IPS DF 4.7 (cell line): ENCODE results near the gene DDX46.
"Not testable (repeated sequence)": the region's sequence is repeated elsewhere in the genome, so short reads cannot be mapped to it uniquely, and the experiment has no call there.

Source experiments
- DNase-seq: peaks from one replicate; pipeline ENCODE4 v3.0.0-alpha.2; 2013; ENCODE audit warnings: low spot score; ENCODE audit errors: extremely low read depth

DDX46 gene

GRCh38 chr5:134784946-134785620 is 26.5 kb downstream of the DDX46 start:
- peak; percentile 11 for DNase-seq

DNA sequence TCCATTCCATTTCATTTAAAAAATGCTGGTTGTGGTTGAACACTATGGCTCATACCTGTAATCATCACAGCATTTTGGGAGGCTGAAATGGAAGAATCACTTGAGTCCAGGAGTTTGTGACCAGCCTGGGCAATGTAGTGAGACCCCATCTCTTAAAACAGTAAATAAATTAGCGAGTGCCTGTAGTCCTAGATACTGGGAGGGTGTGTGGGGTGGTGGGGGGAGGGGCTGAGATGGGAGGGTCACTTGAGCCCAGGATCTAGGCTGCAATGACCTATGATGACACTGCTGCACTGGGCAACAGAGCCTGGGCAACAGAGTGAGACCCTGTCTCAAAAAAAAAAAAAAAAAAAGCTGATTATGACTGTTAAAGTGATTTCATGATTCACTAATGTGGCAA is 29.1 kb downstream of the DDX46 start:
- DNase-seq = no peak

- no peak for DNase-seq
These were observed 33.0 kb downstream of the DDX46 start for GRCh38 chr5:134791580-134791979.

DNA sequence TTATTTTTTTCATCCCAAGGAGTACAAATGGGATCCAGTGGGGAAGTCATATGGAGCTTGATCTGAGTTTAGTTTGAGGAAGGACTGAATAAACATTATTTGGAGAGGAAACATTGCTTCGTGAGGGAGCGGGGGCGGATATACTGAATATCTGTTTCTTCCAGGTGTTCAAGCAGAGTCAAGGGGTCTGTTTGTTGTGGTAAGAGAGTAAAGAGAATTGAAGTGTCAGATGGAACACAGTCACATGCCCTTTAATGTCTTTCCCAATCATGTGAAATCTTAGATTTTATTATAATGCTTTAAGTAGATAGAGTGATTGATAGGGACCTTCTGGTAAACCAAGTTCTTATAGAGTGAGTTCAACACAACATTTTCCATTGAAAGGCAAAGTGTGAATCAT is 33.7 kb downstream of the DDX46 start:
- DNase-seq = no peak

DNA sequence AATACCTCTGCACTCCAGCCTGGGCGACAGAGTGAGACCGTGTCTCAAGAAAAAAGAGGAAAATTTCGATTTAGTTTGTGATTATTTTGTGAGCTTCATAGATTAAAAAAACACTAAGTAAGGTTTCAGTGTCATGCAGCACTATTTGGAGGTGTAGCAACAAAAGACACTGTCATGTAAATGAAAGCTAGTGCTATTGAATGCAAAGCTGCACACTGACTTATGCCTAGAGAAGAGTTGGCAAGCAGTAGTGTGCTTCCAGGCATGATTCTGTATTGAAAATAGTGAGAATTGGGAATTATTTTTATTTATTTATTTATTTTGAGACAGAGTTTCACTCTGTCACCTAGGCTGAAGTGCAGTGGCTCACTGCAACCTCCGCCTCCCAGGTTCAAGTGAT is 34.5 kb downstream of the DDX46 start:
- no peak for DNase-seq

DNA sequence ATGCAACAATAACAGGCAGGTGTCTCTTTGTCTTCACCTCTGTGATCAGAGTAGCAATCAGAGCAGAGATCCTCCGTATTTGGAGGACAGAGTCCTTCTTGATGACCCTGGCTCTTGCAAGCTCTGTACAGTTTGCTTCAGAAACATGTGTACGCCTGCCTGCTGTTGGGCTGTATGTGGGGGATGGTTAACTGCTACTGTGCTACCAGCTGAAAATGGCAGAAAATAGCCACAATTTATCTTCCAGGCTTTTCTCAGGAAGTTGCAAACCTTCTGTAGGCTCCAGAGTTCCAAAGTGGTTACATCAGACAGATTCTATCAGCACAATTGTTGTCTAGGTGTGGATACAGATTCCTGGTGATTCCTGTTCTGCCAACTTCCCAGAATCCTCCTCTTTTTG is 35.5 kb downstream of the DDX46 start:
- DNase-seq = no peak

- no peak for DNase-seq
These were observed 36.2 kb downstream of the DDX46 start for GRCh38 chr5:134794819-134795218.

- no peak for DNase-seq
These were observed 39.9 kb downstream of the DDX46 start for GRCh38 chr5:134798468-134798867.

- no peak for DNase-seq
These were observed 45.2 kb downstream of the DDX46 start for GRCh38 chr5:134803821-134804220.

- DNase-seq = no peak
These were observed 54.8 kb downstream of the DDX46 start for GRCh38 chr5:134813407-134813806.

DNA sequence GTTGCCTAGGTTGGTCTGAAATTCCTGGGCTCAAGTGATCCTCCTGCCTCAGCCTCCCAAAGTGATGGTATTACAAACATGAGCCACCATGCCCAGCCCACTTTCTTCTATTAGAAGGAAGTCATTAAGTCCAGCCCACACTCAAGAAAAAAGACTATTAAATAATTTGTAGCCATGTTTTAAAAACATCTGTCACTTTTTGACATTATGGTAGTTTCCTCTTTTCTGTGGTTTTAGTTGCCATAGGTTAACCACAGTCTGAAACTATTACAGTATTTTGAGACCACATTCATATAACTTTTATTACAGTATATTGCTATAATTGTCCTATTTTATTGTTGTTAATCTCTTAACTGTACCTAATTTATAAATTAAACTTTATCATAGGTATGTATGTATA is 55.2 kb downstream of the DDX46 start:
- no peak for DNase-seq

GRCh38 chr5:134817006-134817405 is 58.4 kb downstream of the DDX46 start:
- no peak for DNase-seq

DNA sequence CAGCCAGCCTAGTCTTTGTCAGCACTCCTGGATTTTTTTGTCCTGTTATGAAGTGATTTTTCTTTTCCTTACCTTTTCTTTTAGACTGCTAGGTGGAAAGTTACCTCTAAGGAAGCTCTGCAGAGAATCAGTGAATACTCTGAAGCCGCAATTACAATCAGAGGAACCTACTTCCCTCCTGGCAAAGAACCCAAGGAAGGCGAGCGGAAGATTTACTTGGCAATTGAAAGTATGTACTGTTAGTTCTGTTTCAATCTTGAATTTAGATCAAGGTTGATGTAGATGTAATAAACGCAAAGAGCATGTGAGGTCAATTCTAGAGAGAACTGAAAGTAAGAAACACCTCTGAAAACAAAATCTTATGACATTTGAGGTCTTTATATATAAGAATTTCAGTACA is 60.2 kb downstream of the DDX46 start:
- DNase-seq = no peak

DNA sequence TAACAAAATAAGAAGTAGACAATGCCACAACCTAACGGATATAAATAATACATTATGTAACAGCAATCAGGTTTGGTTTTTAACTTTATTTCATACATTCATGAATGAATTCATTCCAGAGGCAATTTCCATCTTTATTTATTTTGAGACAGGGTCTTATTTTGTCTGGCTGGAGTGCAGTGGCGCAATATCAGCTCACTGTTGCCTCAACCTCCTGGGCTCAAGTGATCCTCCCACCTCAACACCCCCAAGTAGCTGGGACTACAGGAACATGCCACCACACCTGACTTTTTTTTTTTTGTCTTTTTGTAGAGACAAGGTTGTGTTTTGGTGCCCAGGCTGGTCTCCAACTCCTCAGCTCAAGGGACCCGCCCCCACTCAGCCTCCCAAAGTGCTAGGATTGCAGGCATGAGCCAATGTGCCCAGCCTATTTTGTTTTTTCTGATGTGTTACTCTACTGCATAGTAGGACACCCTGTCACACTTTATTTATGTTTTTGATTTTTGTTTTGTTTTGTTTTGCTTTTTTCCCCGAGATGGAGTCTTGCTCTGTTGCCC is 60.9 kb downstream of the DDX46 start:
- no peak for DNase-seq

GRCh38 chr5:134821841-134822240 is 63.3 kb downstream of the DDX46 start:
- DNase-seq = no peak

DNA sequence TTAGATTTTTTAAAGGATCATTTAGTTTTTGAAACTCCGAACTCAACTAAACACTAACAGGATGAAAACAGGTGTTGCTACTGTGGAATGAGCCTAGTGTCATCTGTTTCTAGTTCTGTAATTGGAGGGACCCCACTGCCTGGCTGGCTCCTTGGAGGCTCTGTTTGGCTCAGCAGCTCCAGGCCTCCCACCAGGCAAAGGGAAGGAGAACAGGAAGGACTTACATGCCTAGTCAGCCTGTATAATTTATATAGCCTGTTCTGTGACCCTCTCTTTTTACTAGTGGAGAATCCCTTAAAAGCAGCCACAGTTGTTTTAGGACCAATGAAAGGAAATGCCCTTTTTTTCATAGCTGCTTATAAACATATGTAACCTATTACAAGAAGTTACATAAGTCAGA is 66.1 kb downstream of the DDX46 start:
- no peak for DNase-seq

GRCh38 chr5:134825212-134825611 is 66.6 kb downstream of the DDX46 start:
- DNase-seq = no peak

DNA sequence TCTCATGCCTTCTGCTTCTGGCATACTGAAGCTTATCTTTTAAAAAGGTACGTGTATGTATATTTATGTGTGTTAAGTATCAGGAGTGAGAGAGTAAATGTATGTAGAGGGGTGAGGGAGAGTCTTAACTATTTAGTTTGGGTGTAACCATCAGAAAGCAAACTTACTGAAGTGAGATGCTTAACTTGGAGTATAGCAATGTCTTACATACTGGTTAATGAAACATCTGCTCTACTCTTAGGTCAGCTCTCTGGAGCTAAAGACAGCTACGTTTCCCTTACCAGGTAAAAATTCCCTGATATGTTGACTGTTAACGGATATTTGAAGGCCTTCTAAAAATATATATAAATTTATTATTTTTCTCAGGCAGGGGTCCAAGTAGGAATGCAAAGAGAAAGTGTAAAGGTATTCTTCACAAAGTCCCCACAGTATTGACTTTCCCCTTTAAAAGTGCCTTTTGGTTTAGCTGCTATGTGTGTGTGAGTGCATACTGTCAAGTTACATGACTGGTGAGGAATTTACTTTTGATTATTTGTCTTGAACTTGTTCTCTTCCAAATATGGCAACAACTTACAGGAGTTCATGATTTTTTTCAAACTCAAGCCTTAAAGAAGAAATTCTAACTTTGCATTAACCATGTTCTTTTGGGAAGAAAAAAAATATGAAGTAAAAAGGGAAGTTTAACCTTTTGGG is 74.9 kb downstream of the DDX46 start:
- no peak for DNase-seq

GRCh38 chr5:134835623-134836022 is 77.0 kb downstream of the DDX46 start:
- DNase-seq = no peak

DNA sequence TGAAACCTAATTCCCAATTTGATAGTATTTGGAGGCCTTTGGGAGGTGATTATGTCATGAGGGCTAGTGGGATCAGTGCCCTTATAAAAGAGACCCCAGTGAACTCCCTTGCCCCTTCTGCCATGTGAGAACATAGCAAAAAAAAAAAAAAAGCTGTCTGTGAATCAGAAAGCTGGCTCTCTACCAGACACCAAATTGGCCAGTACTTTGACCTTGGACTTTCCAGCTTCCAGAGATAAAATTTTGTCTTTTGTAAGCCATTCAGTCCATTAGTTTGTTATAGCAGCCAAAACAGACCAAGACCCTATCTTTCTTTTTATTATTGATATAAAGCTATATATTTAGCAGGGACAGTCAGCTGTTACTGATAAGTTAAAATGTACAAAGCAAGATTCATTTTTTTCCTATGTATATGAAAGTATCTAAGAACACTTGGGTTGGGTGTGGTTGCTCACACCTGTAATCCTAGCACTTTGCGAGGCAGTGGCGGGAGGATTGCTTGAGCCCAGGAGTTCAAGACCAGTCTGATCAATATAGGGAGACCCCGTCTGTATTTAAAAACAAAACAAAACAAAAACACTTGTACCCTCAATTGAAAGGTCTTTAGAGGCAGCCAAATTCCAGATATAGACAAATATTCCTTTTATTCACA is 79.1 kb downstream of the DDX46 start:
- DNase-seq = no peak

DNA sequence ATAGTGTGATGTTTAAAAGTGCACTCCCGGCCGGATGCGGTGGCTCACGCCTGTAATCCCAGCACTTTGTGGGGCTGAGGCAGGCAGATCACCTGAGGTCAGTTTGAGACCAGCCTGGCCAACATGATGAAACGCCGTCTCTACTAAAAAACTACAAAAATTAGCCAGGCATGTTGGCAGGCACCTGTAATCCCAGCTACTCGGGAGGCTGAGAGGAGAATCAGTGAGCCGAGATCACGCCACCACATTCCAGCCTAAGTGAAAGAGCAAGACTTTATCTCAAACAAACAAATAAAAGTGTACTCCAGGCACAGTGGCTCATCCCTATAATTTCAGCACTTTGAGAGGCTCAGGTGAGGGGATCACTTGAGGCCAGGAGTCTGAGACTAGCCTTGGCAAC is 79.8 kb downstream of the DDX46 start:
- DNase-seq = not testable (repeated sequence)

- no peak for DNase-seq
These were observed 82.2 kb downstream of the DDX46 start for GRCh38 chr5:134840811-134841210.
